Caco-2 (cell line): ENCODE data around the gene TUBB3. TPM values are rescaled to one million over a fixed set of nuclear protein-coding genes. Genes with fewer than 3 reads are reported as not detected.

ENCODE experiments used
- BruUV-seq: library from RNA; stranded (reverse); fragments of 400-500 nt; replicated peaks from 2 replicates; lab custom pipeline; 2021; lab: Mats Ljungman, UMichigan
- CTCF ChIA-PET: fragments of 300-600 bp; sonication (Branson Sonifier 250); formaldehyde crosslinking; loops from one replicate; lab custom pipeline; 2022; ENCODE audit warnings: antibody characterized with exemption; lab: Charles Lee
- POLR2A ChIA-PET: fragments of 300-600 bp; sonication (Branson Sonifier 250); formaldehyde crosslinking; loops from one replicate; lab custom pipeline; 2022; ENCODE audit warnings: antibody characterized with exemption; lab: Charles Lee
- DNase-seq, 2 experiments: peaks; one replicate each; pipeline versions ENCODE4 v3.0.0 to v3.0.0-alpha.2; 2020 to 2022
- H3K27me3 ChIP-seq: replicated peaks from 2 replicates; pipeline ENCODE4 v1.6.0; 2011; ENCODE audit warnings: low read length; ENCODE audit not compliant: control insufficient read depth, insufficient read depth
- H3K36me3 ChIP-seq: 2 replicates; pipeline ENCODE4 v1.5.1; 2011; ENCODE audit warnings: low read length; ENCODE audit not compliant: control insufficient read depth, insufficient read depth
- H3K4me1 ChIP-seq: fragments of 250-450 bp; sonication (Bioruptor Pico); 2 replicates; pipeline ENCODE4 v1.5.1; 2020; ENCODE audit warnings: mild to moderate bottlenecking
- H3K4me3 ChIP-seq: 2 replicates; pipeline ENCODE4 v1.5.1; 2011; ENCODE audit warnings: low read depth, mild to moderate bottlenecking, control low read depth, low read length
- H3K9me3 ChIP-seq: fragments of 250-450 bp; sonication (Bioruptor Pico); 2 replicates; pipeline ENCODE4 v1.5.1; 2020; ENCODE audit warnings: mild to moderate bottlenecking, moderate library complexity
- H3K27ac Mint-ChIP-seq: one replicate; pipeline ENCODE4 v1.8.0; 2022; ENCODE audit warnings: mixed read lengths; ENCODE audit not compliant: unreplicated experiment
- H3K27me3 Mint-ChIP-seq: one replicate; pipeline ENCODE4 v1.8.0; 2022; ENCODE audit warnings: mixed read lengths; ENCODE audit not compliant: insufficient read depth, unreplicated experiment
- H3K36me3 Mint-ChIP-seq: one replicate; pipeline ENCODE4 v1.8.0; 2022; ENCODE audit warnings: mild to moderate bottlenecking, mixed read lengths; ENCODE audit not compliant: insufficient read depth, unreplicated experiment
- H3K4me1 Mint-ChIP-seq: one replicate; pipeline ENCODE4 v1.8.0; 2022; ENCODE audit warnings: low read depth, mixed read lengths; ENCODE audit not compliant: unreplicated experiment
- H3K4me3 Mint-ChIP-seq: one replicate; pipeline ENCODE4 v1.8.0; 2022; ENCODE audit warnings: mild to moderate bottlenecking, moderate library complexity, mixed read lengths; ENCODE audit not compliant: unreplicated experiment
- H3K9me3 Mint-ChIP-seq: one replicate; pipeline ENCODE4 v1.8.0; 2022; ENCODE audit warnings: mixed read lengths; ENCODE audit not compliant: unreplicated experiment
- intact Hi-C: fragments of 100-400 bp; cut with micrococcal nuclease; formaldehyde crosslinking; loops from one replicate; pipeline ENCODE4 v1.10.0; 2022; ENCODE audit not compliant: unreplicated experiment
- total RNA-seq: library from RNA; stranded (reverse); gene quantifications from 2 replicates; pipeline ENCODE4 v1.2.3, GENCODE V29; 2022
- TF ChIP-seq, protein P1 (sequence below), 2 experiments: fragments of 200-600 bp in 1 of 2; IDR thresholded peaks; 1 replicate in 1 of 2; 2 replicates in 1 of 2; pipeline versions ENCODE4 v1.5.1 to v1.8.0; 2011 to 2022; ENCODE audit warnings: antibody characterized with exemption in 1 of 2, control low read depth in 1 of 2, inconsistent platforms in 1 of 2, low read depth in 1 of 2, low read length in 1 of 2, mild to moderate bottlenecking in 1 of 2, moderate library complexity in 1 of 2; ENCODE audit not compliant: insufficient read depth in 1 of 2, severe bottlenecking in 1 of 2, unreplicated experiment in 1 of 2

The TUBB3 gene
- total RNA-seq, 1 experiment from 2014 or later = 31.3 TPM

DNA sequence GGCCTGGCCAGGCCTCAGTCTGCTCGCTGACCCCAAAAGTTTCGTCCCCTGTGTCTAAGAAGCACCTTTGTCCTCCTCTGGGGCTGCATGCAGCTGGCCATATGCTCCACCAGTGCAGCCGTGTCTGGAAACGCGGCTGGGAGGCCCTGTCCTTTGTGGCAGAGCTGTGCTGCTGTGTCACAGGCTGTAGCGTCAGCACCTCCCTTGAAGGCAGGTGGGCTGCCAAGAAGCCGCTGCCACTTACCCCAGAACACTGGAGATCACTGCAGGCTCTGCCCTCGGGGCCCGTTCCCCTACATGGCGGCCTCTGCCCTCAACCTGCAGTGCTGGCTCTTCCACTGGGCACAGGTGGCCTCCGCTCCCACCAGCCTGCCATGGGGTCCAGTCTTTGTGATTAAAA, 20.2 kb upstream of the TUBB3 start:
- ChIA-PET POLR2A (no interaction called here), CTCF (no interaction called here)
- Mint-ChIP-seq H3K27me3 (no peaks in the 10 kb centered on the region), H3K27ac (no peak overlapping the region), H3K4me1 (no peaks in the 10 kb centered on the region), H3K9me3 (no peaks in the 10 kb centered on the region), H3K36me3 (peaks cover 78% of the 10 kb centered on the region), H3K4me3 (no peak overlapping the region)
- no peaks in the 10 kb centered on the region for H3K9me3 ChIP-seq
- peaks cover 21% of the 10 kb centered on the region for H3K36me3 ChIP-seq
- no peak for DNase-seq
- no peaks in the 10 kb centered on the region for H3K27me3 ChIP-seq
- no peak overlapping the region for H3K4me3 ChIP-seq
- H3K4me1 ChIP-seq = peaks cover 21% of the 10 kb centered on the region
- intact Hi-C loops = no loop called here
- BruUV-seq = no TSS peak
- TF ChIP-seq, protein P1, sequence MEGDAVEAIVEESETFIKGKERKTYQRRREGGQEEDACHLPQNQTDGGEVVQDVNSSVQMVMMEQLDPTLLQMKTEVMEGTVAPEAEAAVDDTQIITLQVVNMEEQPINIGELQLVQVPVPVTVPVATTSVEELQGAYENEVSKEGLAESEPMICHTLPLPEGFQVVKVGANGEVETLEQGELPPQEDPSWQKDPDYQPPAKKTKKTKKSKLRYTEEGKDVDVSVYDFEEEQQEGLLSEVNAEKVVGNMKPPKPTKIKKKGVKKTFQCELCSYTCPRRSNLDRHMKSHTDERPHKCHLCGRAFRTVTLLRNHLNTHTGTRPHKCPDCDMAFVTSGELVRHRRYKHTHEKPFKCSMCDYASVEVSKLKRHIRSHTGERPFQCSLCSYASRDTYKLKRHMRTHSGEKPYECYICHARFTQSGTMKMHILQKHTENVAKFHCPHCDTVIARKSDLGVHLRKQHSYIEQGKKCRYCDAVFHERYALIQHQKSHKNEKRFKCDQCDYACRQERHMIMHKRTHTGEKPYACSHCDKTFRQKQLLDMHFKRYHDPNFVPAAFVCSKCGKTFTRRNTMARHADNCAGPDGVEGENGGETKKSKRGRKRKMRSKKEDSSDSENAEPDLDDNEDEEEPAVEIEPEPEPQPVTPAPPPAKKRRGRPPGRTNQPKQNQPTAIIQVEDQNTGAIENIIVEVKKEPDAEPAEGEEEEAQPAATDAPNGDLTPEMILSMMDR (IDR thresholded peaks at IDR 0.05; ENCODE audit: insufficient read depth in 1 of 2, low read depth in 1 of 2, low read length in 1 of 2, severe bottlenecking in 1 of 2, unreplicated experiment in 1 of 2) = no peak

DNA sequence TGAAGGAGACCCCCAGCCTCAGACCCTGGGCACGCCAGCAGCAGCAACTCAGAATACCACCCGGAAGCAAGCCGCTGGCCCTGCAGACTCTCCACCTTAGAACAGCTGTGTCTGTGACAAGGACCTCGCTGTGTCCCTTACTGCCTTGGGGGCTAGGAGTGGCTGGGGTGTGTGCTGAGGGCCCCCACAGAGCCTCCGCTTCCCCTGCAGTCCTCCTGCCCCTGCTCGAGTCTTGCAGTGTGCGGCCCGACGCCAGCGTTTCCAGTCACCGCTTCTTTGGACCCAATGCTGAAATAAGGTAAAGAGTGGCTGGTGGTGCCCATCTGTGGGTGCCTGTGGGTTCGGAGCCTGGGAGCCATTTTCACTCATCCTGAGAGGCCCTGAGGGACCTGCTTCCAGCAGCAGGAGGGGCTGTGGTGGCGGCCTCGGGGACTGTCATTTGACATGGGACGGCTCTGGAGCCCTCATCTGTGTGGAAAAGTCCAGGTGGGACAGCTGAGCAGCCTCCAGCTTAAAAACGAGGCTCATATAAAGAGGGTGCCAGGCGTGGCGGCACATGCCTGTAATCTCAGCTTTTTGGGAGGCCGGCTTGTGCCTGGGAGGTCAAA, 19.1 kb upstream of the TUBB3 start:
- POLR2A ChIA-PET = no interaction called here
- no peak overlapping the region for H3K4me3 Mint-ChIP-seq
- peak overlapping the region; percentile 10 for H3K27ac Mint-ChIP-seq
- CTCF ChIA-PET = no interaction called here
- no peaks in the 10 kb centered on the region for H3K9me3 Mint-ChIP-seq
- intact Hi-C loops = no loop called here
- Histone ChIP-seq H3K36me3 (peaks cover 19% of the 10 kb centered on the region), H3K4me1 (peaks cover 21% of the 10 kb centered on the region), H3K4me3 (no peak overlapping the region), H3K27me3 (no peaks in the 10 kb centered on the region), H3K9me3 (no peaks in the 10 kb centered on the region)
- TF ChIP-seq, protein P1 (IDR thresholded peaks at IDR 0.05; ENCODE audit: insufficient read depth in 1 of 2, low read depth in 1 of 2, low read length in 1 of 2, severe bottlenecking in 1 of 2, unreplicated experiment in 1 of 2) = no peak
- H3K36me3 Mint-ChIP-seq = peaks cover 75% of the 10 kb centered on the region
- no peaks in the 10 kb centered on the region for H3K27me3 Mint-ChIP-seq
- DNase-seq = no peak
- no peaks in the 10 kb centered on the region for H3K4me1 Mint-ChIP-seq
- BruUV-seq = no TSS peak

DNA sequence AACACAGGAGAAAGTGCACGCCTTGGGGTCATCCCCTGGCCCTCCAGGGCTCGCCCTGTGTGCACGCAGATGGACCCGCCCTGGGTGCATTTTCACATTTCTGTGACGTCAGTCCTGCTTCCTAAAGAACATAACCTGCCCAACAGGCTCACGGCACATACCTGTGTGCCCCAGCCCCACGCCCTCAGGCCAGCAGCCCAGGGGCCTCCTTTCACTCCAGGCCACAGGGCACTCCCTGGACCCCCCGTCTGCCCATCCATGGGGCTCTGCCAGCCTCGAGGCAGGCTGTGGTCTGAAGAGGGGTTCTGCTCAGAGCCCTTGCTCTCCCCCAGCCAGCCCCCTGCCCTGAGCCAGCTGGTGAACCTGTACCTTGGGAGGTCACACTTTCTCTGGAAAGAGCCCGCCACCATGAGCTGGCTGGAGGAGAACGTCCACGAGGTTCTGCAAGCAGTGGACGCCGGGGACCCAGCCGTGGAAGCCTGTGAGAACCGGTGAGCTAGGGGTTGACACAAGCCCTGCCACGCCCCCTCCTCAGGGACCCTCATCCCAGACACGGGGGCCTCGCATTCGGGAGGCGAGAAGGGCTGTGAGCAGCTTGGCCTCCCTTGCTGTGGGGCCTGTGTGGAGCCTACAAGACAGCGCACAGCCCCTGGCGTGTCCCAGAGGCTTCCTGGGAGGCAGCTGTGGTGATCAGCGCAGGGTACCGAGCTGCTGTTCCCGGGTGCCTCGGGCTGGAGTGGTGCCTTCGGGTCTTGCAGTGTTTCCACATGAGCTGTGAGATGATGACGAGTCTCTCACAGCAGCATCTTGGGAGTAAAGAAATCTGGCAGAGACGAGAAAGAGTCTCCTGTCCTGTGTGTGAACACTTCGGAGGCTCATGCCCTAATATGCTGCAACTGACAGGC, 18.3 kb upstream of the TUBB3 start:
- H3K4me1 ChIP-seq = peaks cover 21% of the 10 kb centered on the region
- BruUV-seq = no TSS peak
- ChIA-PET CTCF (no interaction called here), POLR2A (no interaction called here)
- no peaks in the 10 kb centered on the region for H3K9me3 ChIP-seq
- H3K36me3 ChIP-seq = peaks cover 19% of the 10 kb centered on the region
- TF ChIP-seq, protein P1 (IDR thresholded peaks at IDR 0.05; ENCODE audit: insufficient read depth in 1 of 2, low read depth in 1 of 2, low read length in 1 of 2, severe bottlenecking in 1 of 2, unreplicated experiment in 1 of 2) = no peak
- H3K9me3 Mint-ChIP-seq = no peaks in the 10 kb centered on the region
- H3K4me3 Mint-ChIP-seq = no peak overlapping the region
- H3K27ac Mint-ChIP-seq = peak overlapping the region; percentile 10
- no peaks in the 10 kb centered on the region for H3K27me3 ChIP-seq
- intact Hi-C loops = no loop called here
- H3K27me3 Mint-ChIP-seq = no peaks in the 10 kb centered on the region
- no peak overlapping the region for H3K4me3 ChIP-seq
- DNase-seq = peak; percentile 77
- H3K36me3 Mint-ChIP-seq = peaks cover 75% of the 10 kb centered on the region
- H3K4me1 Mint-ChIP-seq = no peaks in the 10 kb centered on the region
